HG02588 (cell line): ENCODE measurements around the gene IFT57.
"Not testable (repeated sequence)": the region's sequence is repeated elsewhere in the genome, so short reads cannot be mapped to it uniquely, and the experiment has no call there.

ENCODE experiments used
- ATAC-seq: cut with Tn5 transposase; IDR thresholded peaks from one replicate; pipeline ENCODE4 v1.9.1; 2021; ENCODE audit warnings: mild to moderate bottlenecking, moderate library complexity; ENCODE audit not compliant: unreplicated experiment

Gene IFT57

DNA sequence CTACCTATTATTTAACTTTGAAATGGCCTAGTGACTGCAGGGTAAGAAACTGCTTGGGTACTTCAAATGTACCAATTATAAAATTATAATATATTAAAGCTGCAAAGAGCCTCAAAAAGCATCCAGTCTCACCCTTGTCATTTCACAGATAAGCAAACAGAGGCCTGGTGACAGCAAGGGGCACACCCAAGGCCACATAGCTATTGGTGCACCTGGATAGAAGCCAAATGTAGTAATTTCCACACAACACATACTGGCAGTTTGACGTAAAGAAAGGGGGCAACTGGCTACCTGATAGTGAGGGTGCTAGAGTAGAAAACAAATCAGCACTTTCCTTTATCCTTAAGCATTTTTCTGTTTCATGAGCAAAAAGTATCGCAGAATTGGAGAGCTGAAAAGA, 51.1 kb downstream of the IFT57 start:
- no peak for ATAC-seq

DNA sequence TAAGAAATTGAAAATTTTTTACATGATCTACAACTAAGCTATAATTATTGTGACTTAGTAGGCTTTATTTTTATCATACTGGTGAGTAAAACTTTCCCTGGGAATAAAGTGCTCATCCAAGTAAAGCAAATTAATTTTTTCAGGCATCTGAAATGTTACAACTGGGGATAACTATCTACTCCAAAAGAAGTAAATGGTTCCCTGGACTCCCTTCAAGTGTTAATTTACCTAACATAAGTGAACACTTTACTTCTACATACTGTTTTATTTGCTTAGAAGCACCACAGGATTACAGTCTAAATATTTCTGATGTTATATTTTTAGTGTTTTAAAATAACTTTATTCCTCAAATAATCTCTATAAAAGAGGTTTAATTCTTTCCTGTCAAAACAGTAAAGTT, 57.8 kb downstream of the IFT57 start:
- no peak for ATAC-seq

DNA sequence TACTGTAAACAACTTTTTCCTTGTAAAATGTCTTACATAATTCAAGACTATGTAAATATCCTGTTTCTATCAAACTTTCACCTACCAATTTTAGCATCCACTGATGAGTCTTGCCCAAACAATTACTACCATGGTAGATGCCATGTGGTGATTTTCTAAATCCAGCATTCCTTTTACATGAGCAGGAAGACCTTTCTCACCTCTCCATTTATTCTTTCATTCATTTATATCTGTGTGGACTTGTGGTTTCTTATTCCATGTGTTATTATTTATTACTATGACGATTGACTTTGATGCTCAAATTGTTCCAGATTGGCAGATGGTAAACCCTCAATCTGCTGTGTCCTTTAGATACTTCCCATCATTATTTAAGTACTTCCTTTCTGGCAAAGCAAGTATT, 62.4 kb downstream of the IFT57 start:
- no peak for ATAC-seq

DNA sequence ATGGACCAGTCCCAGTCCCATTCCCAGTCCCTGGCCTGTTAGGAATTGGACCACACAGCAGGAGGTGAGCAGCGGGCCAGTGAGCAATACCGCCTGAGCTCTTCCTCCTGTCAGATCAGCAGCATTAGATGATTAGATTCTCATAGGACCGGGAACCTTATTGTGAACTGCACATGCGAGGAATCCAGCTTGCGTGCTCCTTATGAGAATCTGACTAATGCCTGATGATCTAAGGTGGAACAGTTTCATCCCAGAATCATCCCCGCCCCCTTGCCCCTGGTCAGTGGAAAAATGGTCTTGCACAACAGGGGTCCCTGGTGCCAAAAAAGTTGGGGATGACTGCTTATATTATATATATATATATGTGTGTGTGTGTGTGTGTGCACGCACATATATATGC, 63.1 kb downstream of the IFT57 start:
- ATAC-seq, result no peak

DNA sequence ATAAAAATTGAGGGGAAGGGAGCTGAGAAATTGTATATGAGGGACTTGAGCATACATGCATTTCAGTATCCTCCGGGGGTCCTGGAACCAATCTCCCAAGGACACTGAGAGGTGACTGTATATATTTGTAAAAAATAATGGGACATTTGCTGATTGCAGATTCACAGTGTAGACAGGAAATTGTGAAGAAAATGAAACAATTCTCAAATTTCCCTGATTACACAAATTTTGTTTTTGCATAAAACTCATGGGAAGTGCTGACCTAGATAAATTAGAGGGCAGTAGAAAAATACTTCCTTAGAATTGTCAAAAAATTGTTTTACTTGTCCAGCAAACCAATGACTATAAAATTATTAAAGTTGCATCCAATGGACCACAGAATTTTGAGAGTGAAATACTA, 64.0 kb downstream of the IFT57 start:
- no peak for ATAC-seq

DNA sequence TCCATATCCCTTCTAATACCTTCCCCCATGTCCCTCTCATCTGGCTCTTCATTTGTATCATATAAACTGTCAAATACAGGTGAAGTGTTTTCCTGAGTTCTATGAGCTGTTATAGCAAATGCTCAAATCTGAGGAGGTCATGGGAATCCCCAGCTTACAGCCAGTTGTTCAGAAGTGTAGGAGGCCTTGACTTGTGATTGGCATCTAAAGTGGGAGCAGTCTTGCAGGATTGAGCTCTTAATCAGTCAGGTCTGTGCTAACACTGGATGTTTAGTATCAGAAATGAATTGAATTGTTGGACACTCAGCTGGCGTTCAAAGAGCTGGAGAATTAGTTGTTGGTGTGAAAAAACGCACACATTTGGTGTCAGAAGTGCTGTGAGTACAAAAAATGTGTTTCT, 65.0 kb downstream of the IFT57 start:
- no peak for ATAC-seq

DNA sequence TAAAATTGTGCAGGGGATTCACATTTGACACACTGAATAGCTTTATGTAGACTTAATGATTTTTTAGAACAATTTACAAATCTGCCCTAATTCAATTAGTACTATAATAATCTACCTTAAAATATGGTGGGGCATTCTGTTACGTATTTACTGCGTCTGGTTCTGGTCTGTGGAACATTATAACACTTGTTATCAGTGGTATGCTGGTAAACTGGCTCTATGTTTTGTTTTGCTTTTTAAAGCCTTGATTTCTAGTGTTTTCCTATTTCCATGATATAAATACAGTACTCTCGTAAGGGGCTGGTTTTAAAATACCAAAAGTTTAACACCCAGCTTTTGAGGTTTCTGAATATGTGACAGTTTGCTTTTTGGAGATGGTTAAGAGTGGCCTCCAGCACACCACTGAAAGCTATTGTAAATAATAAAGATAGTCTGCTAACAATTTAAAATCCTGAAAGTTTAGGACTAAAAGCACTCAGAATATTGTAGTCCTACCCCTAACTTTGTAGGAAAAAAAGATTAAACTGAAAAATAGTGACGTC, 65.8 kb downstream of the IFT57 start:
- ATAC-seq, result no peak

DNA sequence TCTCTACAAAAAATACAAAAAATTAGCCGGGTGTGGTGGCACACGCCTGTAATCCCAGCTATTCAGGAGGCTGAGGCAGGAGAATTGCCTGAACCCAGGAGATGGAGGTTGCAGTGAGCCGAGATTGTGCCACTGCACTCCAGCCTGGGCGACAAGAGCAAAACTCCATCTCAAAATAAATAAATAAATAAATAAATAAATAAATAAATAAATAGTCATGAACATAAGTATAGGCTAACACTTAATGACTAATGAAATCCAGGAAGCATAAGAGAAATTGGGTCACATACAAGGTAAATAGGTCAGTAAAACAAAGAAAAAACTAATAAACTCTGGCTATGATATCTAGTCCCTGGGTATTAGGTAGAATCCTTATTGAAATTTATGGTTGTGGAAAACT, 66.6 kb downstream of the IFT57 start:
- not testable (repeated sequence) for ATAC-seq

DNA sequence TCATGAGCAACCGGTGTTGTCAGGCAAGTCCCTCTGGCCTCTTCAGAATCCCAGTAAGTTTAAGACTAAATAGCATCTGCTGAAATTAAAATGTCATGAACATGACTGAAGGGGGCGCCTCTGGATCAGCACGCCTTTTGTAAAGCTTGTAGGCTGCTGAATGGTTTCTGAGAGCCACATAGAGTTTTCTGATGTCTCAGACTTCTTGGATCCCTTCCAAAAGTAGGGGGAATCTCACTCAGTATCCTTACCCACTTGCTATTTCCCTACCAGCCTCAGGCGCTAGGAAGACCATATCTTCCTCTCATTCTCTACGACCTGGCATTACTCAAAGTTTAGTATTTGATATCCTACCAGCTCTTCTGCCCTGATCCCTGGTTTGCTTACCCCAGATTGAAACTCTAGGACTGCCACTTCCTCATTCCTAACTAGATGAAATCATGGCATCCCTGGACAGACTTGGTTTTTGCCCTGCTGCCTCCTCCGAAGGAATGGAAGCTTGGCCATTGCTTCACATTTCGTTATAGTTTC, 68.7 kb downstream of the IFT57 start:
- ATAC-seq, result no peak

DNA sequence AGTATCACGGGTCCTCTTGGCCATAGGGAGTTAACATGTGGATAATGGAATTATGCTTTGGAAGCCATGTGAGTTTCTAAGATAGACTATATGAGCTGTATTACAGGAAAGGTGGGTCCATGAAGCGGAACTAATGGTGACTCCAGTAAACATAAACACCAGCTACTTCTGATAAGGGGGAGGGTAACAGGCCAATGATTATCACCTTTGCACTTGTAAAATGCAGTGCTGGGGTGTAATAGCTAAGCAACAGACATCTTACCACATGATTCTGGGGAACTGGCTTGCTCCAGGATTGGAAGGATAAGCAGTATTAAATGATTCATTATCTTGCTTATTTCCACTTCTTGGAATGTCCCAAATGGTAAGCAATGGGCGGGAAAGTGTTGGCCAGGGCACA, 70.0 kb downstream of the IFT57 start:
- no peak for ATAC-seq

DNA sequence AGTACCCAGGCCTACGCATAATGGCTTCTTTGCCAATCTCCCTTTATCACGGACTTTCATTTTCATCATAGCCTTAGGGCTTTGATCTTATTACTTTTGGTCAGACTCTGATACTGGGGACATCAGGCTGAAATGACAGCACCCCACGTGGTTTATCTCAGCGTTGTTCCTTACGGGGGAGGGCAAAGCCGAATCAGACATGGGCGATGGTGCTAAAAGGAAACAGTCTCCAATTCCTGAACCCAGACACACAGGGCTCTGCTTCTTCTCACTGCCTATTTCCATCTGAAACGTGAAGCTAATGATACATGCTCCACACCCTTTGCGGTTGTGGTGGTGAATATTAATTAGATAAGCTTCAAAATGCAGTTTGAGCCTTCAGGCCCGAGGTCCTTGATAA, 72.0 kb downstream of the IFT57 start:
- no peak for ATAC-seq

DNA sequence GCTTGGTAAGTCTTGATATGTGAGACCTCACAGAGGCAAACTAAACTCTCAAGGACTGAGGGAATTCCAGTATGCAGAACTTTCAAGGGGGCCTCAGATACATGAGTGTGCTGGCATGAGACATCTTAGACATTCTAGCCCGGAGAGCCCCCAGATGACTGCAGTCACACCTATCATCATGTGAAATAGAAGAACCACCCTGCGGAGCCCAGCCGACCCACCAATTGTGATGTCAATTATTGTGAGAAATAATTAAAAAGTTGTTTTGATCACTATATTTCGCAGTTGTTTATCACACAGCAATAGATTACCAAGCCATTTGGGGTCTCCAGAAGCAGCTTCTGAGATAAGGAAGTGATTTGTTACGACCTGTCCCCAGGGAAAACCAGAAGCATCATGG, 76.1 kb downstream of the IFT57 start:
- no peak for ATAC-seq

DNA sequence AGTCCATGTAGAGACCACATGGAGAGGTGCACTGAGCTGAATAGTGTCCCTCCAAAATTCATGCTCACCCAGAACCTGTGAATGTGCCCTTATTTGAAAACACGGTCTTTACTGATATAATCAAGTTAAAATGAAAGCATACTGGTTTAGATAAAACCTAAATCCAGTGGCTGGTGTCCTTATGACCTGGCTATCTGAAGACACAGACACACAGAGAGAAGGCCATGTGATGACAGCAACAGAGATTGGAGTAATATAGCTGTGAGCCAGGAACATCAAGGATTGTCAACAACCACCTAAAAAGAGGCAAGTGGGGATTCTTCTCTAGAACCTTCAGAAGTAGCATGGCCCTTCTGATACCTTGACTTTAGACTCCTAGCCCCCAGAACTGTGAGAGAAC, 76.6 kb downstream of the IFT57 start:
- ATAC-seq, result no peak

DNA sequence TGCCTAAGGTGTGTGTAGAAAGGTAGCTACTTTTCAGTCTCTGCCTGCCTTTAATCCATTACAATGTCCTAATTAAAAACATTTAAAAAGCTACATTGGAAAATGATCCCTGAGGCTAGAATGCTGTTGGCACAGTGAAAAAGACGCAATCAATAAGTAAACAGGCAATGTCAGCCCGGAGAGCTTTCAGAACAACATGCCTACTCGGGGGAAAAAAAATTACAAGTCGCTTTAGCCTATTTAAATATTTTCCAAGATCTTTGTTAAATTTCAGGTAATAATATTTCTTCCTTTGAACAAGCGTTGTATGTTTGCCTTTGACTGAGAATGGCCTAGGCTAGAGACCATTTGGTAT, 84.8 kb downstream of the IFT57 start:
- ATAC-seq, result no peak

DNA sequence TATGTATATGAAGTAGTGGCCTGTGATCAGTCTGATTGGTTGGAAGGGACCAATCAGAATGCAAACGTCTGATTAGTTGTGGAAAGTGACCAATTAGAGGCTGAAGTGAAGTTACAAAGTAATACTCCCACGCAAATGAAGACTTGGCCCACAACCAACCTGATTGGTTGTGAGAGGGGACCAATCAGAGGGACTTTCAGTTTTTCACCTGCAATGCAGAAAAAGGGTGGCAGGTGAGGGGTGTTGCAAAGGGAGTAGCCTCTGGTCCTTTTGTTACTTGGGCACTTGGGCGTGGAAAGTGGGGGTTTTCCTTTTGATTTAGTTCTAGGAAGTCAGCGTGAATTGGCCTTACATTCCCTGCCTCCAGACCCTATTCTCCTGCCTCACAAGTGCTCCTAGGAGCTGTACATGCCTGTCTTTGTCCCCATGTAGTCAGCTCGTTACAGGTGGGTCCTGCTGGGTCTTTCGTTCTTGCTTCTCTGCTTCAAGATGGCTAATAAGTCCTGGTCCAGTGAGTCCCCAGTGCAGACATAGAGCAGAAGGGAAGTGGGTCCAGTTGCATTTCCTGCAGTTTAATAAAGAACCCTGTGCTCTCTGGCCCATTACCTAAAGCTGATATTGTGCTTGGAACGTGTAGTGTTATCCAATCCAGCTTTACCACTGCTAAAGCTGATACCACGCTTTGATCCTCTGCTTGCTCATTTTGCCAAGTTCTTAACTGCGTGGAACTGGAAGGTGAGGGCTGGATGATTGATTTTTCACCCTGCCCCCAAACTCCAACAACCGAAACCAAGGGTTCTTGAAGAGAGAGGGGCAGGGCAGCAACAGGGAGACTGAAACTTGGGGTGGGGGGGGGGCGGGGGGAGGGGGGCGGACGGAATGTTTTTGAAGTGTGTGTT, 85.4 kb downstream of the IFT57 start:
- no peak for ATAC-seq

DNA sequence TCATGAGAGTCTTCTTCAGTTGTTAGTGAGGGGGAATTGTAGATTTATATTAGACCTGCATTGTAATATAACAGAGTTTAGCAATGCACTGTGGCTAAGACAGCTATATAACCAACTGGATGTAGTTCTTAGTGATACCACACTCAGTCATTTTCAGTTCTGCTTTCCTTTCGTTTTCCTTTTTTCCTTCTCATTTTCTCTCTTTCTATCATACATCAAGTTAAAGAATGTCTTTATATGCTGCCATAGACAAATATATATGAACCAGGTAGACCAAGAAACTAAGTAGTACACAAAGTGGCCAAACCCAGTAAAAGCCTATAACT, 87.7 kb downstream of the IFT57 start:
- no peak for ATAC-seq

DNA sequence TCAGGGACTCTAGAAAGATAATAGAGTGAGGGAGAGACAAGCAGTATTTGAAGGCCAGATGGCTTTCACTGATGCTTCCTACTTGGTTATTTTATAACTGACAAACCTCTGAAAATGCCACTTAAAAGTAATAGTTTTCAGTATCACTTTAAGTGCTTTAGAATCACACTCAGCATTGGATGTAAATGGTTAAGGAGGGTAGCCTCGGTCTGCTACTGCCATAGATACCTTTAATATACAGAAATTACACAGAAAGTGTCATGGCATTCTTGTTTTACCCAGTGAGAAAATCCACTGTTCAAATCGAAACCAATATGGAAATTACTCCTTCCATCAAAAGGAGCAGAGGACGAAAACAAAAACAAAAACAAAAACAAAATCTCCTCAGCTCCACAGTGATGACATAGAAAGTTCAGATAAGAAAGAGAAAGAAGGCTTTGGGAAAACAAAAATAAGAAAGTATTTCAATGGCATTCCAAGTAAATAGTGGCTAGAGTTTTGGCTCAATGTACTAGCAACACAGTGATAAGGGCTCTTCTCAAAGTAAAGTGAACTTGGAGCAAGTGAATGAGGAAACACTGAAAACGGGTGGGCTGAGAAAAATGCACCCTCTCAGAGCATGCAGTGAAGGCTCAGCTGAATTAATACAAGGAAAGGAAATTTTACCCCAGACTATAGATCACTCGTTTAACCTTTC, 88.2 kb downstream of the IFT57 start:
- ATAC-seq, result no peak

DNA sequence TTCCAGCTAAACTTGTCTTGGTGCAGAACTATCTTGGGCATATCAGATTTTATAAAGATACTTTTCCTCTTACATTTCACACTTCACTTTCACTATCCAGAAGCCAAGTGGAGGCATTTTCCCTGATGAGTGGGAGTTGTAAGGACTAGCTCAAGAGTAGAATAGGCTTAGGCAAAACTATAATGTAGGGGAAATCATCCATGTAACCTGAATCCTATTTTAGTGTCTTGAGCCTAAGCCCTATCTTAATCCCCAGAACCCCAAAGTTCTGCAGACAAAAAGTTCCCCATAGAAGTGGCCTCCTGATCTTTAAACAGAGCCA, 89.2 kb downstream of the IFT57 start:
- no peak for ATAC-seq

DNA sequence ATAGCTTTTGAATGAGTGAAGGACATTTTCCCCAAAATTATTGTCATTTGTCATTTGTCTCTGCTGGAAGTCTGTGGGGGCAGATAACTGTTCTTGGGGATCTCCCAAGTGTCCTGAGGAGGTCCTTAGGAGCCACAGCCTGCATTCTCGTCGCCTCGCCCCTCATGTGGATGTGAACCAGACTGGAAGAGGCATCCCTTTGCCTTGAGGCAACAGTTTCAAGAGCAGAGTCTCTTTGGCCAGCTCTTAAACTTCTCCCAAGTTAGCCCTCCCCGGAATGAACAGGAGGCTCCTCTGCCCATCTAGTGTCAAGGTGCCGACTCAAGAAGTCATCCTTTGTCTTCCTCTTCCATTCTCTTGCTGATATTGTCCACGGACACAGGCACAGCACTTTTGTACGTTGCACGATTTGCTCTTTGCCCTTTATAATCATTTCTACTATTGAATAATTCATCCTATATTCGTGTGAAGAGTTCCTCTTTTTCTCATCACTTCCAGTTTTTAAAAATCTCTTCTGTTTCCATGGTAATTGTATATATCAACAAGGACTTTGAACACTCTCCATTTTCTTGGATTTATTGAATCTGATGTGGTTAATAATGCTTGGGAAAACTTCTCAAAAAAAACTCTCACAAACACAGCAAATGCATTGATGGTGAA, 90.6 kb downstream of the IFT57 start:
- no peak for ATAC-seq

DNA sequence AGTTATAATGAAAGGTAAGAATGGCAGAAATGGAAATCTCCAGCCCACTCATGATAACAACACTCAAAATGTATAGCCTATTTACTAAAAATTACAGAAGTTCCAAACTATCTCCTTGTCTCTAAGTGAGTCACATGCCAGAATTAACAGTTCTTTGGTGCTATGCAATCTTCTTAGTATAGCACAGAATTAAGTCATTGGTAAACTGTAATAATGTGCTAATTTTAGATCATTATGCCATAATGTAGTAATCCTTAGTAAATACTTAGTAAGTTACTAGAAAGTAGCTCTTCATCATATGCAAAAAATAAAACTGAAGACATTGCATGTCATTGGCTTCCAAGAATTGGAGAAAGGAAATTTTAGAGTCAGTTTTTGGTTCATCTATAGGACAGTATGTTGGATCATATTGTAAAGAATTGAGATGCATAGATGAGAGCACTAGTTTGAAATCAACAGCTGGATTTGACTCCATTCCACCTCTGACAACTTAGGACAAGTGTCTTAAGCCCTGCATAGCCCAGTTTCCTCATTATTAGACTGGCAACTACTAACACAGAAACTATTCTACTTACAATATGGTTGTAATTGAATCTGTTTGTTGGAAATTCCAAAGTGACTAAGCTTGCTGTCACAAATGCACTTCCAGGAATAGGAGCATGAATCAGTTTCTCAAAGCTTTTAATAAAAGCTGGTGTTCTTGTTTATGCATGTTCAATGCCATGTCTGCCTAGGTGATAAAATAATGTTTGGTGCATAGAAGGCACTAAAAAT, 91.3 kb downstream of the IFT57 start:
- no peak for ATAC-seq

DNA sequence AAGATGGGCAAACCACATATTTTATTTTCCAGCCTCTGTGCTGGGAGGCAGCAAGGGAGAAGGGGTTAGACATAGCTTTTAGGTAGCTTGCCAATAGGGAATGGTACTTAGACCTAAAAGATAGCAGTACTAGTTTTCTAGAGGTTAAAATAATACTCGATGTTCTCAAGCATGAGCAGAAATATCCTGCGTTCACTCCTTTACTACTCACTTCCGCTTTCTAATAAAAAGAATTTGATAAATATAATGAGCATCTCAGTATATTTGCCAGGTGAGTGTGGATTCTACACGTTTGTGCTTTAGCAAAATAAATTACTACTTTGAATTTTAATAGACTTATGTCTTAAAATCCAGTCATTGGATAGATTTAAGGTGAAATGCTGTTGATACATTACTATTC, 92.0 kb downstream of the IFT57 start:
- no peak for ATAC-seq
